Measurements from ENCODE around the gene MMP14.
"Not testable (repeated sequence)": the region's sequence is repeated elsewhere in the genome, so short reads cannot be mapped to it uniquely, and the experiment has no call there.

Gene MMP14

GRCh38 chr14:22814941-22815713 lies 21.3 kb upstream of the MMP14 start, which contains the start of gene SLC7A7:
Gene SLC7A7 (minus strand): TSS chr14:22815435. CDS start chr14:22813398, 2,037 bp downstream.
- DNase-seq (ENCODE audit: low spot score), result peak; percentile 71

DNA sequence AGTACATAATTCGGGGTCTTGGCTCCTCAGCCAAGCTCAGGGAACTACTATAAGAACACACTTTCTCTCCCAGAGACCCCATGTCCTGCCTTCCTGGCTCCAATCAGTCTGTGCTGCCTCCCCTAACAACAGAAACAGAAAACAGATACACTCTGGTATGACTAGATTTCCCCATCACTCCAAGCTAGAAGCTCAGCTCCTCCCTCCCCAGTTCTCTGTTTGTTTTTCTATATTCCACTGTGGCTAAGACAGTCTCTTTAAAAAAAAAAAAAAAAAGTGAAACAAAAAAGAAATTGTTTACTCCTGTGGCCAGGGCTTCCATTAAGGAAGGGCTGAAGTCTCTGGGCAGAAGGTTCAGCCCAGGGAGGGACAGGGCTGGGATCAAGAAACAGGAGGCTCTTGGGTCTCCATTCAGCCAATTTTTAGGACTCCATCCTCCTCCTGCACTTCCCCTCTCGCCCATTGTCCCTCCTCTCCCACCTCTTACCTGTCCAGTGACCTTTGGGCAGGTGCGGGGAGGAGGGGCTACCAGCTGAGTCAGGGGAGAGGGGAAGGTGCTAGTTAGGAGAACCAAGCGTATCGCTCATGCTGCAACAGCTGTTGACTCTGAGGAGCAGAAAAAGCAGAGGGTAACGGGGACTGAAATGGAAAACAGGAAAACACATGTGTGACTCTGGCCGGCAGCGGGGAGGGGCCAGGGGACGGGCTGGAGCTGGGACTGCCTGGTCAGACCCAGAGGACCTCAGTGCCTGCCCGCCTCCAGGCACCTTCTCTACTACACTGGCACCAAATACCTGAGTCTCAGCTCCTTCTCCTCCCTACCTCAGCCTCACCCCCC lies 17.0 kb upstream of the MMP14 start:
- peak; percentile 57 for DNase-seq (ENCODE audit: low spot score)

DNA sequence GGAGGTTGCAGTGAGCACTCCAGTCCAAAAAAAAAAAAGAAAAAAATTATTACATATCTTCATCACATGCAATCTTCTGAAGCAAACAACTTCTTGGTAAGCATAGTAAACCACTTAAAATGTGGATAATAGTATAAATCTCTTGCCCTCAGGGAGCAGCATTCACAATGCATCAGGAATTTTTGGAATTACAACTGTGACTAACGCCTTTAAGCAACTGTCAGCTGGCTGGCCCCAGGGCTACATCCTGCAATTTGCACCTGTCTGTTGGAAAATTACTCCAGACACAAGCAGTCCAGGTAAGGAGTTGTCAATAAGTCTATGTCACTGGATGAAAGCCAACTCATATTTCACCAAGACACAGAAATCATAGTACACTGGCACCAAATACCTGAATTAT lies 15.7 kb upstream of the MMP14 start:
- peak; percentile 71 for DNase-seq (ENCODE audit: low spot score)

DNA sequence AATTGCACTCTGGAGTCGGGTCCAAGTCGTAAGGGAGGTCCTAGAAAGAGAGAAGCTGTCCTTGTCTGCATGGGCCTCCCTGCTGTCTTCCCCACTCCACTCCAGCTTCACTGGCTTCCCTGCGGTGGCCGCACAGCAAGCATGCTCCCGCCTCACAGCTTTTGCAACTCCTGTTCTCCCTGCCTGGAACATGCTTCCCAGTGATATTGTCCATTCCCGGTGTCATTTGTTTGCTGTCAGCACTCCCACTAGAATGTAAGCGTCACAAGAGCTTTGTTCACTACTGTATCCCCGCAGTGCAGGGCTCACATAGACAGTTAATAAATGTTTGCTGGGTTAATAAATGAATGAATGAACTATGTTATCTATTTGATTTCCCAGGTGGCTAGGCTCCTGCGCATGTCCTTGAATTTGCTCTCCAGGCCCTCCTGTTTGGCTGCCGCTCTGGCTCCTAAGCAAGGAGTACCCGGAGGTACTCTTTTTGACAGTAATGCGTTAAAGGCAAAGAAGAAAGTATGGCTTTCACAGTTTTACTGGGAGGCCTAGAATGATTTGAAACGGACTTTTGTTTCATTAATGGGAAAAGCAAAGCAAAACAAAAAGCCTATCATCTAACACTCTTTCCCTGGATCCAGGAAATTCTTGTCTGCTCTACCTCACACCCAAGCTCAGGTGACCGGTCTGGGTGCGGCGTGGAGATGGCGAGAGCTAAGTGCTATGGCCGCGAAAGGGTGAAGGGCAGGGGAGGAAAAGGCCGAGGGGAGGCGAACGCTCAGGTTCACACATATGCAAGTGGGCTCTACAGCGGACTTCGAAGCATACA lies 15.0 kb upstream of the MMP14 start:
- DNase-seq (ENCODE audit: low spot score), result peak; percentile 81

DNA sequence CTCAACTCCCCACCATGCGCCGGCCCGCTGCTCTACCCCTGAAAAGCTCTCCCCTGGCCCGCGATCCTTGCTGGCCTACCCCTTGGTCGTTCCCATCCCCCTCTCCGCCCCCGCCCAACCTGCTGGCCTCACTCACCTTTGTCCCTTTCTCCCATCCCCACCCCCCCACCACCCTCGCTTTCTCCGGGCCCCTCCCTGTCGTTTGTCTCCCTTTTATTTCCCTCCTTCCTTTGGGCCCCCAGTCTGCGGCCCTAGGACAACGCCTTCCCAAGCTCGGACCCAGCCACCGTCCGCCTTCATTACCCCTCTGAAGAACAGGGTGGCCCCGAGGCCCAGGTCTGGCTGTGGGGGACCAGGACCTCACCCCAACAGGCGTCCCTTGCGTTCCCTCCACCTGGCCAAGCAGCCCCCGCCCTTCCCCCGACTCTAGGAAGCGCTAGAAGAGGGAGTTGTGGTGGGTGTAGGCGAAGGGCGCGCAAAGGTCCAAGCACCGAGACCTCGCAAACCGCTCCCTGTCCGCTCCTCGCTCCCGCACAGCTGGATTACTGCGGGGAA lies 14.3 kb upstream of the MMP14 start:
- no peak for DNase-seq (ENCODE audit: low spot score)

DNA sequence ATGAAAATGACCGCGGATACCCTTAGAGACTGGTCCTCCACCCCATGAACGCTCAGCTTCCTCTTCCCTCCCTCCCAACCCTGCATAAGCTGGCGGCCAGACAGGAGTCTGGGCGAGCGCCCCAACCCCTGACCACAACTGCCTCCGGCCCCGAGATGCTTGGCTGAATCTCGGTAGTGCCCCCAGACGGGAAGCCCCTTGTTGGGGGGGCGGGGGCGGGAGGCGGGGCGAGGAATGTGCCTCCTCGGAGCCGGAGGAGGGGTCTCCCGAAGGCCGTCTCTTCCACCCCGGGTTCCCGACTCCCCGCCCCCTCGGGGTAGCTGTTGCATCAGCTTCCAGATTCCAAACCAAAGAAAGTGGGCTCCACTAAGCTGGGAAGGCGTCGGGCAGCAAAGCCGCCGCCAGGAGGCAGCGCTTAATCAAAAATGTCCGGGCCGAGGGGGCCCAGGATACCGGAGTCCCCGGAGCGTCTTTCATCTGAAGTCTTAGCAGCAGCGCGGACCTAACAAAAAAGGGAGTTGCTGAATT lies 13.8 kb upstream of the MMP14 start:
- DNase-seq (ENCODE audit: low spot score), result peak; percentile 92

- DNase-seq (ENCODE audit: low spot score), result peak; percentile 95
Measured at GRCh38 chr14:22824711-22825359, 11.6 kb upstream of the MMP14 start.

- not testable (repeated sequence) for DNase-seq (ENCODE audit: low spot score)
Measured at GRCh38 chr14:22829076-22829660, 7.2 kb upstream of the MMP14 start.

DNA sequence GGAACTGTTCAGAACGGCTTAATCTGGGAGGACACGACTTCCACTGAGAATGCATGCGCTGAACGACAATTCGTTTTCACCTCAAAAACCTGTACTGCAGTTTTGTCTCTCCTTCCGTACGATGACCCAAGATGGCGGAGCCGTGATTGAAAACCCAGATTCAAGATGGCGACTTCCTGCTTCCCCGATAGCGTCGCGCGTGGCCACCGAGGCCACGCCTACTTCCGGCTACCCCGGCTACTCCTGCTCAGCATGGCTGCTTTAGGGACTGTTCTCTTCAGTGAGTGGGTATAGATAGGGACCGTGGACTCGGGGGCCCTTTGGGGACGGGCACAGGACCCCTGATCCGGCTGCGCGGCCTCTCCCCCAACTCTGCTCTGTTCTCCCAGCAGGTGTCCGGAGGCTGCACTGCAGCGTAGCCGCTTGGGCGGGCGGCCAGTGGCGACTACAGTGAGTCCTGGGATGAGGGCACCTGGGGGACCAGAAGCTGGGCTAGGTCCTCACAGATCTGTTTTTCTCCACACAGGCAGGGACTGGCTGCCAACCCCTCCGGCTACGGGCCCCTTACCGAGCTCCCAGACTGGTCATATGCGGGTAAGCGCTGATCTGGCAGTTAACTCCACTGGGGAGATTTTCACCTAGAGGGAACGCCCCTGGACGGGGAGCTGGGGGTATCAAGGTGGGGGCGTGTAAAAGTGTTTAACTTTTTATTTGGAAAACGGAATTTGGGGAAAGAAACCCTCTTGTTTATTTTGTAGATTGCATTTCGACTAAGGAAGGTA lies 6.5 kb upstream of the MMP14 start, which contains the start of gene MRPL52:
Gene MRPL52 (plus strand): TSS at position 227 of the 782 bp plus-strand sequence. CDS start 26 bp downstream, at position 253.
- peak; percentile 91 for DNase-seq (ENCODE audit: low spot score)

DNA sequence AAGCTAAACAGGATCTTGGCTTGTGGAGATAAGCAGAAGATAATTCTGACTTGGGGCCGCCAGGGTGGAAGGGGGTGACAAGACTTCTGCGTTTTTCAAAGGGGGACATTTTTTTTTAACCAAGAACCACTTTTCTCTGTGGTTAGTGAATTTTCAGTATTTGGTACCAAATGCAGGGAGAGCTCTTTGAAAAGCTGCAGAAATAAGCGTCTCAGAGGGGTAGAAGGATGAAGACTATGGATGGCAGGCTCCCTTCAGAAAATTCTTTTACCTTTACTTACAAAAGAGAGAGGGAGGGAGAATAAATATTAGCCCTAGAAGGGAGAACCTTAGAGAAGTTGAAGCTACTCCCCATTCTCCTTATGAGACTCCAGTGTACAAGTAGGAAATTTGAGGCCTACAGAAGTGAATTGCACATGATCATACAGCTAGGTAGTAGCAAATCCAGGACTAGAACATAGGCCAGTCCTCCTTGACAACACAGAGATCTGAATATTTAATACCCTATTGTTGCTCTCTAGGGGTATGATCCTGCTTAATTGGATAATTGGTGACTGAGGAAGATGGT lies 5.9 kb upstream of the MMP14 start:
- DNase-seq (ENCODE audit: low spot score), result no peak

GRCh38 chr14:22835505-22835904 lies 880 bp upstream of the MMP14 start:
- no peak for DNase-seq (ENCODE audit: low spot score)

DNA sequence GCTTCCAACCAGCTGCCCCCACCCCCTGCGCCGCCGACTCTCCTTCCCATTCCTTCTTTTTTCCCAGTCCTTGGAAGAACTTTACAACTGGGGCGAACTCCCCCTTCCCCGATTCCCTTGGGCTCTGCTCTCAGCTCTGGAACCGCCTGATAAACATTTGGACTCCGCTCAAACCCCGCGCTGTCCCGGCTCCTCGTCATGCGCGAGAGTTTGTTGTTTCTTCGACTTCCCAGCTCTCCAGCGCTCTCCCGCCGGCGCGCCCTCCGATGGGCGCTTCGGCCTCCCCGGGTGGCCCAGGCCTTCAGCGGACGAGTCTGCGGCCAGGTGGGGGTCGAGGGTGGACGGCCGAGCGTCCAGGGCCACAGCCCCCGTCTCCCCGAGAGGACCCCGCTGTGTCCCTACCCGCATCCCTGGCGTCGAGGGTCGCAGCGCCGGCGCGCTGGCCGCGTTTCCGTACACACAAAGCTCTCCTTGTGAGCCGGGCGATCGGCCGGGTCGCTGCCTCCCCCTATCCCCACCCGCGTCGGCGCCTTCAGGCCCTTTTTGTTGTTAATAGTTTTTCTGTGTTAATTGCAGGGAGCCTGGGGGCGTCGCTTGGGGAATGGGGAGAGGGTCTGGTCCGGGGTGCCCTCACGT lies 847 bp downstream of the MMP14 start:
- DNase-seq (ENCODE audit: low spot score), result peak; percentile 53

- peak; percentile 59 for DNase-seq (ENCODE audit: low spot score)
Measured at GRCh38 chr14:22837750-22838538, 1.6 kb downstream of the MMP14 start.

- DNase-seq (ENCODE audit: low spot score), result peak; percentile 50
Measured at GRCh38 chr14:22838631-22839041, 2.3 kb downstream of the MMP14 start.

DNA sequence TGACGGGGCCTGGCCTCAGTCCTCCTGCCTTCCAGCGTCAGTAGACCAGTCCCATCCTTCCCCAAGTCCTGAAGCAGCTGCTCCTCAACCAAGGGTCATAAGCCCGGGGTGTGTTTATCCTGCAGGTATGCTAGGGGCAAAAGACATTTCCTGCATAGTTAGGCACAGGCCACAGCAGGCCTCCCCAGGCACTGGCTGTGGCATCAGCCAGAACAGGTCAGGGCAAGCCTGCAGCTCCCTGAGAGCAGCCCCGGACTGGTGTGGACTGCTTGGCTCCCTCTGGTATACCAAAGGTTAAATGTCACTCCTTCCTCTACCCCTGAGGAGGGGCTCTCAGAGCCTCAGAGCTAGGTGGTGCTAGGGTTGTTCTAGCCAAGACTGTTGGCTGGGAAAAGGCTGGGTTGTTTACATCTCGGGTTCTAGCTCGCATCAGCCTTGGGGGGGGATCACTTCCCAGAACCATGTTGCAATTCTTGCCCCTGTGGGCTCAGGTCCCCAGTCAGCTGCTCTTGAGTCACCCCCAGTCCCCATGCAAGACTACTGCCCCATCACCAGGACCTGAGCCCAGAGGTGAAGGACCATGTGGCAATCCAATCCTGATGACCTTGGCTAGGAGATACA lies 2.9 kb downstream of the MMP14 start:
- DNase-seq (ENCODE audit: low spot score), result peak; percentile 22

DNA sequence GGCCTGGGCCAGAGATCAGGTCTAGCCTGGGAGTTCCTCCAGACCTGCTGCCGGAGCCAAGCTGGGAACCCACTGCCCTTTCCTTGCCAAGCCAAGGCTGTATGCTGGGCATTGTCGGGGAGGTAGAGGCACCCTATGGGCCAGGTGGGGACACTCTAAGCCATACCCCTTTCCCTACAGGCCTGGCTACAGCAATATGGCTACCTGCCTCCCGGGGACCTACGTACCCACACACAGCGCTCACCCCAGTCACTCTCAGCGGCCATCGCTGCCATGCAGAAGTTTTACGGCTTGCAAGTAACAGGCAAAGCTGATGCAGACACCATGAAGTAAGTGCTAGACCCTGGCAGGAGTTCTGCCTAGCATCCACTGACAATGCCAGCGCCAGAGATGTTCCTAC lies 4.9 kb downstream of the MMP14 start:
- no peak for DNase-seq (ENCODE audit: low spot score)

DNA sequence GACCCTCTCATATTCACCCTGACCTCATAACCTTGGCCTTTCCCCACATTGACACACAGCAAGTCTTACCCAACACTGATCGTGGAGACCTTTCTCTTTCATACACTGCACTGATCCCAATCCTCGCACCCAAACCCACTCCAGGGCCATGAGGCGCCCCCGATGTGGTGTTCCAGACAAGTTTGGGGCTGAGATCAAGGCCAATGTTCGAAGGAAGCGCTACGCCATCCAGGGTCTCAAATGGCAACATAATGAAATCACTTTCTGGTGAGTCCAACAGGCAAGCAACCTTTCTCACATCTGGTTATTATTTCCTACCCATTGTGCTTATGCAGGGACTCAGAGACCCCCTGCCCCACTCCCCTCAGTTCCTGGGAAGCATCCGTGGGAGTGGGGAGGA lies 5.4 kb downstream of the MMP14 start:
- DNase-seq (ENCODE audit: low spot score), result no peak
